ENCODE data around the gene TSHZ2.
"Not testable (repeated sequence)": the region's sequence is repeated elsewhere in the genome, so short reads cannot be mapped to it uniquely, and the experiment has no call there.

The TSHZ2 gene

GRCh38 chr20:53492212-53492611 lies 520.1 kb downstream of the TSHZ2 start:
- DNase-seq, result no peak

GRCh38 chr20:53493311-53493857 lies 521.2 kb downstream of the TSHZ2 start:
- DNase-seq, result no peak

GRCh38 chr20:53494753-53495152 lies 522.6 kb downstream of the TSHZ2 start:
- DNase-seq, result no peak

- no peak for DNase-seq
Observed at GRCh38 chr20:53495398-53496092, 523.4 kb downstream of the TSHZ2 start.

DNA sequence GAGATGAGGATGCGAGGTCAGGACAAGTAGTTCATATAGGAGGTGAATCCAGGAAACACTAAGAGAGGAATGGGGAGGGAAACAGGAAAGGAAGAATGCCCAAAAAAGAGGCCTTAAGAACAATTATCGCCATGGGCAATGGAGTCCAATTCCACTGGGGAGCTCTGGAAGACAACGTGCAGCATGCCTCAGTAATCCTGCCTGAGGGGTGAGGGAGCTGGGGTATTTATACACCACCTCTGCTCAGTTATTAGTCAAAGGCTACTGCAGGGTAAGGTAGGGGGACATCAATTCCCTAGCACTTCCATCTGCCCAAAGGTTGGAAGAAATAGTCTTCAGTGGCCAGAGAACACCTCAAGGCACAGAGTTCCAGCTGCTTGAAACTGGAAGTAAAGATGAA lies 525.1 kb downstream of the TSHZ2 start:
- no peak for DNase-seq

GRCh38 chr20:53498341-53498740 lies 526.2 kb downstream of the TSHZ2 start:
- DNase-seq, result no peak

- DNase-seq, result no peak
Observed at GRCh38 chr20:53500651-53501050, 528.5 kb downstream of the TSHZ2 start.

- no peak for DNase-seq
Observed at GRCh38 chr20:53502820-53503219, 530.7 kb downstream of the TSHZ2 start.

GRCh38 chr20:53503517-53503919 lies 531.4 kb downstream of the TSHZ2 start:
- DNase-seq, result no peak

GRCh38 chr20:53504106-53504505 lies 531.9 kb downstream of the TSHZ2 start:
- not testable (repeated sequence) for DNase-seq

DNA sequence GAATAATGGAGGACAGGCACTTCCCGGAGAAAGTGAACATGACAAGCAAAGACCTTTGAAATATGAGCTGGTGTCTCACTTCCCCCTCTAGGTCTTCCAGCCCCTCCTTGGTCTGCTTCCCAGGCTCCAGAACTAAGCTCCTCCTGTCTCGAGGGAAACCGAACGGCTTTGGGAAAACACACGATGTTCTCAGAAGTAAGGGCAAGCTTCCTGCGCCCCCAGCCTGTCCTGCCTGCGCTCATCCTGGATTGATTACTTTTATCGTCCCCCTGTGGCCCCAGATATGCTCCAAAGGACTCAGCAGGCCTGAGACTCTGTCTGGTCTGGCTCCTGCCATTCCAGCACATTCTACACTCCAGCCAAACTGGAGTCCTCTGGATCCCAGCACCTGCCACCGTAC lies 538.1 kb downstream of the TSHZ2 start:
- no peak for DNase-seq

DNA sequence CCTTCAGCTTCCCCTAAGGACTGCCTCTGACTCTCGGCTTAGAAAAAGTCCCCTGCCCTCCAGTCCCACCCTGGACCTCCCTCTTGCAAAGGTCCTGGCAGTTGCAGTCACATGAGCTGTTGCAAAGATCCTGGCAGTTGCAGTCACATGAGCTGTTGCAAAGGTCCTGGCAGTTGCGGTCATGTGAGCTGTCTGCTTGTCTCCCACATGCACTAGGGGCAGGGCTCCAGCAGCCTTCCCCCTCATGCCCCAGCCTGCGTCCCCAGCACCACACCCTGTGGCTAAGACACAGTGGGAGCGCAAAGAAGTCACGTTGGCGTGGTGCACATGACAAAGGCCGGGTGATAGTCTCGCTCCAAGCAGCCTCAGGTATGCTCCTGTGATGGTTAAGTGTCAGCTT lies 538.5 kb downstream of the TSHZ2 start:
- DNase-seq, result no peak

DNA sequence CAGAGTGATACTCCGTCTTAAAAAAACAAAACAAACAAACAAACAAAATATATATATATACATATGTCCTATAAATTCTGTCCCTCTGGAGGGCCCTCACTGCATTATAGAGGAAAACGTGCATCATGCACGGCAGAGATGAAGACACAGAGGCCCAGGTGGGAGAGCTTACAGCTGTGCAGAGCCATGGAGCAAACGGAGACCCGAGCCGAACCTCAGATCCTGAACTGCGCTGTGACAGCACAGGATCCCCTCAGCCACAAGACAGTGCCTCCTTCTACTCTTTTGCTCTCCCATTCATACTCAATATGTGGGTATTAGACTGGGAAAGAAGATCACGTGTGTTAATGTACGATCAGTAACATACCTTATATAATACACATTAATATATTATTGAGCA lies 539.9 kb downstream of the TSHZ2 start:
- DNase-seq, result no peak

DNA sequence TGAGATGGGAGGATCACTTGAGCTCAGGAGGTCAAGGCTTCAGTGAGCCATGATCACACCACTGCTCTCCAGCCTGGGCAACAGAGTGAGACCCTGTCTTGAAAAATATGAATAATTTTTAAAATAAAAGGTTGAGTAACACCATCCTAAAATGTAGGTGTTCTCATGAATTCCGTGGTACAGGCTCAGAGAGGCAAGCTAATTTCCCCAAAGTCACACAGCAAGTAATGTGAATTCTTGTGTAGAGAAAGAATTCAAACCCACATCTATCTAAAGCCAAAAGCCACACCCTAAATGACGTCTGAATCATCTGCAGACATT lies 541.0 kb downstream of the TSHZ2 start:
- no peak for DNase-seq

GRCh38 chr20:53513489-53514298 lies 541.5 kb downstream of the TSHZ2 start:
- DNase-seq, result no peak

DNA sequence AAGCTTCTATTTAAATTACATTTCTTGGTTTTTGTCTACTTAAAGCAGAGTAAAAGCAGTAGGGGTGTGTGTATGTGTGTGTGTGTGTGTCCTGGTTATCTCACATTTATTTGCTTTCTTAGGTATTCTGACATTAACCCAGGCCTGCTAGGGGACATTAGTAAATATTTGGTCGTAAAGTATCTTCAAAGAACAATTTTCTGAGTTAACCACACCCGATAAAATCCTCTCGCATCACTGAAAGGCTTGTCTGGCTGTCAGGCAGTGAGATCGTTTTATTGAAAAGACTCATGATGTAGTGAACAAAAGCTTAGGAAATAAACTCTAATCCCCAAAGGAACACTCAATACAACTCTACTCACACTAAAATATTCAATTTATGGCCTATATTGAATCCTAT lies 543.6 kb downstream of the TSHZ2 start:
- no peak for DNase-seq

DNA sequence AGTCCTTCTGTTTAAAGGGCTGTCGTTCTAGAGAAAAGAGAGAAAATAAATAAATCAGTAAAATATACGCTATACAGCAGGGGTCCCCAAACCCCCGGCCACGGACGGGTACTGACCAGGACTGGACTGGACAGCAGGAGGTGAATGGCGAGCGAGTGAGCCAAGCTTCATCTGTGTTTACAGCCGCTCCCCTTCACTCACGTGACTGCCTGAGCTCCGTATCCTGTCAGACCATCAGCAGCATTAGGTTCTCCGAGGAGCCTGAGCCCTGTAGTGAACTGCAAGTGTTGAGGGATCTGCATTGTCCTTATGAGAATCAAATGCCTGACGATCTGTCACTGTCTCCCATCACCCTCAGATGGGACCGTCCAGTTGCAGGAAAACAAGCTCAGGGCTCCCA lies 545.0 kb downstream of the TSHZ2 start:
- DNase-seq, result no peak

DNA sequence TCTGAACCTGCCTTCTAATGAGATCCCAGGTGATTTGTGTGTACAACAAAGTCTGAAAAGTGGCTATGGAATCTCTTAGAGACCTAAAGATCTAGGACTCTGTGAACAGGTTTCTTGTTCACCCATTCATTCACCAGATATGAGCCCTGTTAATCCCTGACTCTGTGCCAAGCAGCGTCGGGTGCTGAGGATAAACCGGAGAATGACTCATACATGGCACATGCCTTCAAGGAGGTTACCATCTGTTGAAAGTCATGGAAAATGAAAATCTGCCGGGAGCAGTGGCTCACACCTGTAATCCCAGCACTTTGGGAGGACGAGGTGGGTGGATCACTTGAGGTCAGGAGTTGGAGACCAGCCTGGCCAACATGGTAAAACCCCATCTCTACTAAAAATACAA lies 549.3 kb downstream of the TSHZ2 start:
- not testable (repeated sequence) for DNase-seq

- no peak for DNase-seq
Observed at GRCh38 chr20:53522026-53522425, 549.9 kb downstream of the TSHZ2 start.

DNA sequence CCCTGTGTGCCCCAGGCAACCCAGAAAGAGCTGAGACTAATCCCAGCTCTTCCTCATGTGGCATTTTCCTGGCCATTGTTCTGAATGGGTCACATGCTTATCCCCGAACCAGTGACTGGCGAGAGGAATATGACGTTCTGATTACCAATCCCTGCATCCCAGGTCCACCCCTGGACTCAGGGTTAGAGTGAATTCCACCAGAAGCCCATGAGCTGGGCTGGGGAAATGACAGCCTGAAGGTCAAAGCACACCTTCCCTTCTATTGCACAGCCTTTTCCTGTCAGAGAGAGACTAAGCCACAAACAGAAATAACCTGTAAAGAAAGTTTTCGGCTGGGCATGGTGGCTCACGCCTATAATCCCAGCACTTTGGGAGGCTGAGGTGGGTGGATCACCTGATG lies 550.5 kb downstream of the TSHZ2 start:
- no peak for DNase-seq

- DNase-seq, result not testable (repeated sequence)
Observed at GRCh38 chr20:53523615-53524014, 551.5 kb downstream of the TSHZ2 start.

DNA sequence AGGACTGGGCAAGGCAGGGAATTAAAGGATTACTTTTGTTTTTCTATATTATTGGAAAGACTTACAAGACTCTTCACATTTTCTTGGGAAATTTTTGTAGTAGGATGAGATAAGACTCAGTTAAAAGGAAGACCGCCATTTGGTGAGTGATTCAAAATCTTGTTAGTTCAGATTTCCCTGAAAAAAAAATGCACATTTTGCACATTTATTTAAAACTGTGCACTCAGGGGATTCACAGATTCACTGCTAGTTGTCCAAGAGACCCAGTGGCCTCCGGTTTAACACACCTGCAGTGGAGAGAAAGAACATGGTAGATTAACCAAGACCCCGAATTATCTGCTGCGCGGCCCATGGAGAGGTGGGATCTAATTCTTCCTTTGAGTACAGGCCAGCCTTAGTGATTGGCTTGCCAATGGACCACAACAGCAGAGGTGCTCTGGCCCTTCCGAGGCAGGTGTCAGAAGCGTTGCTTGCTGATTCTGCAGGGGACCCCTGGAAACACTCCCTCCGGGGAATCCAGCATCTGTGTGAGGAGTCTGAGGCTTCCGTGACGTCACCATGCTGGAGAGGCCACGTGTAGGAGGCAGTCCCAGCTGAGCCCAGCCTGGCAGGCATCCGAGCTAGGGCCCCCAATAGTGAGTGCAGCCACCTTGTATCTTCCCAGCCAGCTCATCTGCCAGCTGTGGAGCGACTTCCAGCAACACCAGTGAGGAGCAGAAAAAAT lies 552.6 kb downstream of the TSHZ2 start:
- DNase-seq, result no peak

DNA sequence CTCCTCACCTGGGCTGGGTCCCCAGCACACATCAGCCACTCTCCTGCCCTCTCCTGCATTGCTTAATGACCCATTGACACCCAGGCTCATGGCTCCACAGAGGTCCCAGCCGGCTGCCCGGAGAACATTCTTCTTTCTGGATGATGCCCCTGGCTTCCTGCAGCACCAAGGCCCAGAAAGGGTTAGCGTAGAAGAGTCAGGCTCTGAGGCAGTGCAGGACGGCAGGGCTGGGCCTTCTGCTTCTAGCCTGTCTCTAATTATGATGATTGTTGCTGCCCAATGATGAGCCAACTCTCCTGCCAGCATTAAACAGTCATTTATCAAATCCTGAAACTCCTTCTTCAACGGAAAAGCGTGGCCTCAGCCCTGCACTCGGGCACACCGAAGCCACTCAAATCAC lies 555.0 kb downstream of the TSHZ2 start:
- no peak for DNase-seq

- DNase-seq, result no peak
Observed at GRCh38 chr20:53529658-53530057, 557.5 kb downstream of the TSHZ2 start.
